Measurements from ENCODE around the gene DNAH11.

Gene DNAH11

GRCh38 chr7:21572331-21573313, 29.8 kb downstream of the DNAH11 start:
- TF ChIP-seq, protein P1, sequence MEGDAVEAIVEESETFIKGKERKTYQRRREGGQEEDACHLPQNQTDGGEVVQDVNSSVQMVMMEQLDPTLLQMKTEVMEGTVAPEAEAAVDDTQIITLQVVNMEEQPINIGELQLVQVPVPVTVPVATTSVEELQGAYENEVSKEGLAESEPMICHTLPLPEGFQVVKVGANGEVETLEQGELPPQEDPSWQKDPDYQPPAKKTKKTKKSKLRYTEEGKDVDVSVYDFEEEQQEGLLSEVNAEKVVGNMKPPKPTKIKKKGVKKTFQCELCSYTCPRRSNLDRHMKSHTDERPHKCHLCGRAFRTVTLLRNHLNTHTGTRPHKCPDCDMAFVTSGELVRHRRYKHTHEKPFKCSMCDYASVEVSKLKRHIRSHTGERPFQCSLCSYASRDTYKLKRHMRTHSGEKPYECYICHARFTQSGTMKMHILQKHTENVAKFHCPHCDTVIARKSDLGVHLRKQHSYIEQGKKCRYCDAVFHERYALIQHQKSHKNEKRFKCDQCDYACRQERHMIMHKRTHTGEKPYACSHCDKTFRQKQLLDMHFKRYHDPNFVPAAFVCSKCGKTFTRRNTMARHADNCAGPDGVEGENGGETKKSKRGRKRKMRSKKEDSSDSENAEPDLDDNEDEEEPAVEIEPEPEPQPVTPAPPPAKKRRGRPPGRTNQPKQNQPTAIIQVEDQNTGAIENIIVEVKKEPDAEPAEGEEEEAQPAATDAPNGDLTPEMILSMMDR (IDR thresholded peaks at IDR 0.05; ENCODE audit: borderline replicate concordance, control extremely low read depth, extremely low read depth, insufficient read depth, missing control alignments): no peak
- DNase-seq (ENCODE audit: low spot score): no peak
- in situ Hi-C loops (cut with MboI; ENCODE audit: low sequenced_read_pairs, unreplicated experiment): no loop called here

DNA sequence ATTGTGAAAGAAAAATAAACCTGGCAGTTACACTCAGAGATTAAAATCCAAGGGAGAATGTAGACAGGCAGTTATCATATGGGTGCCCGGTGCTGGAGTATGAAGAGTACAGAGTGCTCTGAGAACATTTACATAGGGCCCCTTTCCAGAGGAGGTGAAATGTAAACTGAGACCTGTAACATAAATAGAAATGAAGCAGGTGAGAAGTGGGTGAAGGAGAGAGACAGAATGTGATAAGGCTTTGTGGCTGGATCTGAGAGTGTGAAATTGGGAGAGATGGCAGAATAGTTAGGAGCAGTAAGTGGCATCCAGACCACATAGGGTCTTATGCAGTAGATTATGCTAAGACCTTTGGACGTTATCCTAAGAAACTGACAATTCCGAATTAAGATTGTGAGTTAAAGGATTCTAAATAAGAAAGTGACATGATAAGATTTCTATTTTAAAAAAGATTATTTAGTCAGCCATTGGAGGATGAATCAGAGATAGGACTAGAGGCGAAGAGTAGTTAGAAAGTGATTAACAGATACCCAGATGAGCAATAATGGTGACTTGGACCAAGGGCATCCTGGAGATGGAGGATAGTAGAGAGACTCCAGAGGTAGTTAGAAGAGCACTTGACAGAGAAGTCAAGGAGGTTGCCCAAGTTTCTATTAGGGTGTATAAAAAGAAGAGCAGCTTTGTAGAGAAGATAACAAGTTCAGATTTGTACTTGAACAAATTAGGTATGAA, 36.7 kb downstream of the DNAH11 start:
- DNase-seq (ENCODE audit: low spot score): no peak
- in situ Hi-C loops (cut with MboI; ENCODE audit: low sequenced_read_pairs, unreplicated experiment): no loop called here

DNA sequence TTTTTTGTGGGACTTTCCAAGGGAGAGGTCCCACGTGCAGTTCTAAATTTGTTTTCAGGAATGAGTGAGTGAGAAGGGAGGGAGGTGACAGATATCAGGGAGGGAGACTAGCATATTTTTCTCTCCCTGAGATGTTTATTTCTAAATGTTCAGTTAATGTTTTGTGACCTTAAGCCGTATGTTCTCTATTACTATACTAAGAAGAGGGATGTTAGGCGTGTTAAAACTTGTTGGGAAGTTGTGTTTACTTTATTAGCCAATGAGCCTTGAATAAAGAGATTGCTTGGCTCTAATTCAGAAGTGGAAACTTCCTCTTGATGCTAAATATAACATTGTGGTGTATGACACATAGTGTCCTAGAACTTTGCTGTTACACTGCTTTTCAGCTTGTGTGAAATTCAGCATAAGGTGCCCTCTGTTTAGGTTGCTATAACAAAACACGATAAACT, 37.3 kb downstream of the DNAH11 start:
- TF ChIP-seq, protein P1 (IDR thresholded peaks at IDR 0.05; ENCODE audit: borderline replicate concordance, control extremely low read depth, extremely low read depth, insufficient read depth, missing control alignments): no peak
- peak; percentile 13 for DNase-seq (ENCODE audit: low spot score)
- in situ Hi-C loops (cut with MboI; ENCODE audit: low sequenced_read_pairs, unreplicated experiment): no loop called here

More for the DNA sequence above, 36.7 kb downstream of the DNAH11 start:
- TF ChIP-seq, protein P1 (IDR thresholded peaks at IDR 0.05; ENCODE audit: borderline replicate concordance, control extremely low read depth, extremely low read depth, insufficient read depth, missing control alignments): no peak

DNA sequence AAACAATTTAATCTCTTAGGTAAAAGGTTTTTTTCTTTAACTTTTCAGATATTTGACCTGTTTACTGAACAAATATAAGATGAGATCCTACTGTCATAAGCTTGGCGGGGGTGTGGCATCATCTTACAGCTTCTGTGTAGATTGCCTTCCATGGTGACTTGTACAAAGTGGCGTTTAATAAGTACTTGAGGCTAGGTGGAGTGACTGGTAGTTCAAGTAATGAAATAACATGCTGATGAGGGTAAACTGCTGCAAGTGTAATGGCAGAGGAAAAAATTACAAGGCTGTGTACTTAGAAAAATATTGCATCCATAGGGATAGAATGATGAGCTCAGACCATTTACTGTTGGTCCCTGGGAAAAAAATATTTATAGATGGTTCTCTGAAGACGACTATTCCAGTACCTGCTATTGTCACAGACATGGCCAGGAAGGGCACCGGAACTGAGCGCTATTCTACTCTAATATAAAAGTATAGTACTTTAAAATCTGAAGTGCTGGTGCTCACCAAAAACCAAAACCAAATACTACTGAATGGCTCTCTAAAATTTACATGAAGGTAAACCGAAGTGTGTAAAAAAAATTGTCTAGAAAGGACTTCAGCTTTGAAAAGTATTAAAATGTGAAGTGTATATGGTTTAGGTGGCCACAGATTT, 42.4 kb downstream of the DNAH11 start:
- in situ Hi-C loops (cut with MboI; ENCODE audit: low sequenced_read_pairs, unreplicated experiment): no loop called here
- TF ChIP-seq, protein P1 (IDR thresholded peaks at IDR 0.05; ENCODE audit: borderline replicate concordance, control extremely low read depth, extremely low read depth, insufficient read depth, missing control alignments): no peak
- no peak for DNase-seq (ENCODE audit: low spot score)

DNA sequence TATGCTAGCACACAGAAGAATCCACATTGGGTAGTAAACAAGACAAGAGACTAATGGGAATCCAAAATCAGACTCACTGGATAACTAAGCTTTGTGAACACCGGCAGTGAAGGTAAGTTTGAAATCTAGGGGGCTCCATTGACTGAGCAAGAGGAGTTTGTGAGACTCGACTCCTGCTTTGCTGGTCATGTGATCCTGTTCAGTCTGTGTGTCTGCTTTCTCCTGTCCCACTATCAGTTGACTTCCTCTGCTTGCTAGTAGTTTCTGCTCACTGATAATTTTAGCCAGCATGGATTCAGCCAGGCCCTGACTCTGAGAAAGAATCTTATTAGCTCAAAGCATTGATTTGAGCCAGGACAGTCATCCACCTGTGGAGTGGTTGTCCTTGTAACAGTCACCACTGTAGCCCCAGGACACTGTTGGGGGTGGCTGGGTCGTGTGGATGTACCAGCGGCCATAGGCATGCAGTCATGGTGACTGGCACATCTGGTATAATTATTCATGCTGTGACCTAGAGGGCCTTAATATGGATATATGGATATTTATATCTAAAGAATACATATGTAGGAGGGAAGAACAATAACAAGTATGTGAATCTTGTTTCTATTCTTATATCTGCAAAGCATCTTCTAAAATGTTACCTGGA, 44.4 kb downstream of the DNAH11 start:
- TF ChIP-seq, protein P1 (IDR thresholded peaks at IDR 0.05; ENCODE audit: borderline replicate concordance, control extremely low read depth, extremely low read depth, insufficient read depth, missing control alignments): no peak
- no peak for DNase-seq (ENCODE audit: low spot score)
- in situ Hi-C loops (cut with MboI; ENCODE audit: low sequenced_read_pairs, unreplicated experiment): no loop called here

- no peak for DNase-seq (ENCODE audit: low spot score)
These were observed 54.0 kb downstream of the DNAH11 start for GRCh38 chr7:21596801-21597200.

More at GRCh38 chr7:21596801-21597200, 54.0 kb downstream of the DNAH11 start:
- in situ Hi-C loops (cut with MboI; ENCODE audit: low sequenced_read_pairs, unreplicated experiment): no loop called here
- TF ChIP-seq, protein P1 (IDR thresholded peaks at IDR 0.05; ENCODE audit: borderline replicate concordance, control extremely low read depth, extremely low read depth, insufficient read depth, missing control alignments): no peak
